IPS DF 6.9 (cell line): ENCODE data around the gene DNAH10.

Source experiments
- DNase-seq: peaks from one replicate; pipeline ENCODE4 v3.0.0-alpha.2; 2013; ENCODE audit warnings: low read depth, low spot score
- H3K27ac ChIP-seq: one replicate; pipeline ENCODE4 v1.5.1; 2013; ENCODE audit warnings: low read length, control low read depth
- H3K27me3 ChIP-seq: 2 replicates; pipeline ENCODE4 v1.6.1; 2013; ENCODE audit warnings: mild to moderate bottlenecking, low read length; ENCODE audit not compliant: control insufficient read depth, insufficient read depth
- H3K36me3 ChIP-seq: 2 replicates; pipeline ENCODE4 v1.6.1; 2013; ENCODE audit warnings: low read length; ENCODE audit not compliant: control insufficient read depth, insufficient read depth
- H3K4me1 ChIP-seq: 2 replicates; pipeline ENCODE4 v1.6.1; 2013; ENCODE audit warnings: low read length; ENCODE audit not compliant: control insufficient read depth, insufficient read depth
- H3K4me3 ChIP-seq: 2 replicates; pipeline ENCODE4 v1.5.1; 2013; ENCODE audit warnings: mild to moderate bottlenecking, low read length
- H3K9me3 ChIP-seq: 2 replicates; pipeline ENCODE4 v1.6.1; 2013; ENCODE audit warnings: low read length, inconsistent platforms; ENCODE audit not compliant: control insufficient read depth, insufficient read depth
- WGBS: extraction: QIAGEN DNeasy Blood & Tissue Kit; methylation state at CpG from one replicate; pipeline ENCODE4 v1.1.7; 2013; ENCODE audit warnings: mixed read lengths, missing lambda C conversion rate; ENCODE audit not compliant: insufficient read length, insufficient coverage; 5-methylcytosine and 5-hydroxymethylcytosine counted together

The DNAH10 gene

GRCh38 chr12:123761841-123762714 lies at the start of gene DNAH10:
Gene DNAH10, plus strand, starts transcription at chr12:123762301. Its CDS starts 36 bp downstream, at chr12:123762337.
- Histone ChIP-seq H3K36me3 (no peaks in the 10 kb centered on the region; the same call in 1 of the 2 replicates), H3K9me3 (no peaks in the 10 kb centered on the region), H3K4me3 (peak within 1 kb of the TSS; percentile 38; the same call in 1 of the 2 replicates), H3K4me1 (no peaks in the 10 kb centered on the region), H3K27me3 (no peaks in the 10 kb centered on the region), H3K27ac (no peak within 1 kb of the TSS)
- DNase-seq, result peak; percentile 31
- no CpG with 5 or more reads among the region's 105 CpGs for WGBS

- no peaks in the 10 kb centered on the region for H3K36me3 ChIP-seq
- H3K27me3 ChIP-seq, result no peaks in the 10 kb centered on the region
- H3K9me3 ChIP-seq, result no peaks in the 10 kb centered on the region
- peak overlapping the region; percentile 94 for H3K4me3 ChIP-seq
- DNase-seq, result no peak
- WGBS, result no CpG with 5 or more reads among the region's 26 CpGs
- H3K27ac ChIP-seq, result no peak overlapping the region
- 0 out of 2 replicates have a peak, but pooled peaks cover 1% of the 10 kb centered on the region for H3K4me1 ChIP-seq
Measured at GRCh38 chr12:123712780-123713319, 49.3 kb upstream of the DNAH10 start.

- no peak for DNase-seq
- H3K4me3 ChIP-seq, result no peak overlapping the region; the same call in 1 of the 2 replicates
- H3K27me3 ChIP-seq, result no peaks in the 10 kb centered on the region
- H3K4me1 ChIP-seq, result 0 out of 2 replicates have a peak, but pooled peaks cover 1% of the 10 kb centered on the region
- H3K36me3 ChIP-seq, result no peaks in the 10 kb centered on the region
- WGBS, result no CpG with 5 or more reads among the region's 6 CpGs
- no peaks in the 10 kb centered on the region for H3K9me3 ChIP-seq
- H3K27ac ChIP-seq, result no peak overlapping the region
Measured at GRCh38 chr12:123713398-123713797, 48.7 kb upstream of the DNAH10 start.

- no peak overlapping the region; the same call in 1 of the 2 replicates for H3K4me3 ChIP-seq
- no peaks in the 10 kb centered on the region for H3K36me3 ChIP-seq
- no peak for DNase-seq
- no peak overlapping the region for H3K27ac ChIP-seq
- 0 out of 2 replicates have a peak, but pooled peaks cover 1% of the 10 kb centered on the region for H3K4me1 ChIP-seq
- no CpG with 5 or more reads among the region's 10 CpGs for WGBS
- H3K9me3 ChIP-seq, result no peaks in the 10 kb centered on the region
- no peaks in the 10 kb centered on the region for H3K27me3 ChIP-seq
Measured at GRCh38 chr12:123713823-123714585, 48.1 kb upstream of the DNAH10 start.

DNA sequence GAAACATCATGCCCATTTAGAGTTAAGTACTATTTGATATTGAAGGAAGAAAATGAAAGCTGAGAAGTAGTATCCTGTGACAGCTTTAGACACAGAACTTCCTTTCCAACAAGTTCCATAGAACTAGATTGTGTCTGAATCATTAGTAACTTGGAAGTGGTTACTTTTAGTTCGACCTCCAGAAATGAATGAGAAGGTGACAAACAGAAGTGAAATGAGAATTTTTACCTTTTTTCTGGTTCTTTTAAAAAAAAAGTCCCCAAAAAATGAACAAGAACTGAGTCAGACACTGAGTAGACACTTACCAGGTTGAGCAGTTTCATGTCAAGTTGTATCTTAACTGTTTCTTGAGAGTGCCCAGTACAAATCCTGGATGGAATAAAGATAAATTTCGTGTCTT lies 46.9 kb upstream of the DNAH10 start:
- Histone ChIP-seq H3K36me3 (peaks cover 3% of the 10 kb centered on the region; the same call in 1 of the 2 replicates), H3K9me3 (no peaks in the 10 kb centered on the region), H3K27ac (no peak overlapping the region), H3K4me3 (no peak overlapping the region), H3K4me1 (0 out of 2 replicates have a peak, but pooled peaks cover 1% of the 10 kb centered on the region), H3K27me3 (no peaks in the 10 kb centered on the region)
- WGBS, result 100% methylated on average over 1 of the region's 2 CpGs
- no peak for DNase-seq

DNA sequence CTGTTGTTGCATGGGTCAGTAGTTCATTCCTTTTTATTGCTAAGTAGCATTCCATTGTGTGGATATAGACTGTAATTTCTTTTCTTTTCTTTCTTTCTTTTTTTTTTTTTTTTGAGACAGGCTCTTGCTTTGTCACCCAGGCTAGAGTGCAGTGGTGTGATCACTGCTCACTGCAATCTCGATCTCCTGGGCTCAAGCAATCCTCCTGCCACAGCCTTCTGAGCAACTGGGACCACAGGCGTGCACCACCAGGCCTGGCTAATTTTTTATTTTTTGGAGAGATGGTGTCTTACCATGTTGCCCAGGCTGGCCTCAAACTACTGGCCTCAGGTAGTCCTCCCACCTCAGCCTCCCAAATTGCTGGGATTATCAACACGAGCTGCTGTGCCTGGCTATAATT lies 44.8 kb upstream of the DNAH10 start:
- no peak for DNase-seq
- H3K4me3 ChIP-seq, result no peak overlapping the region
- 0 out of 2 replicates have a peak, but pooled peaks cover 1% of the 10 kb centered on the region for H3K4me1 ChIP-seq
- no CpG with 5 or more reads among the region's 3 CpGs for WGBS
- H3K27me3 ChIP-seq, result no peaks in the 10 kb centered on the region
- no peaks in the 10 kb centered on the region for H3K9me3 ChIP-seq
- peaks cover 3% of the 10 kb centered on the region; the same call in 1 of the 2 replicates for H3K36me3 ChIP-seq
- no peak overlapping the region for H3K27ac ChIP-seq

- DNase-seq, result no peak
- Histone ChIP-seq H3K27ac (no peak overlapping the region), H3K9me3 (no peaks in the 10 kb centered on the region), H3K36me3 (peaks cover 8% of the 10 kb centered on the region; the same call in 1 of the 2 replicates), H3K27me3 (no peaks in the 10 kb centered on the region), H3K4me3 (no peak overlapping the region), H3K4me1 (no peaks in the 10 kb centered on the region)
- no CpG with 5 or more reads among the region's 5 CpGs for WGBS
Measured at GRCh38 chr12:123720141-123720814, 41.8 kb upstream of the DNAH10 start.

DNA sequence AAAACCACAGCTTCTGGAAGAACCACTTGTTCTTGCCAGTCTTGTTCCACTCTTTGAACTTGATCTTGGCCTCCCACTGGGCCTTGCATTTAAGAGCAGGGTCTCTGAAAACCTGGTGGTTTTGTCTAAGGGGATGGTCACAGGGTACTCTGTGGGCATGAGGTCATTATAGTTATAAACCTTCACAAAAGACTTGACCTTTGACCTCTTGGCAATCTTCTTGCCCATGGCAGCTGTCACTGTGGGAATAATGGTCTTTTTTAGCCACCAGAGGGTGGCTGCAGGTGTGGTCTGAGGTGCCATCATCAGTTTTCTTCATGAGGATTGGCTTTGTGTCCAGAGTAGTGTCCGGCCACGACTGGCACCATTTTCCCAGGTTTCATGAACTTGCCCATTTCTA lies 40.9 kb upstream of the DNAH10 start:
- H3K4me1 ChIP-seq, result no peaks in the 10 kb centered on the region
- DNase-seq, result no peak
- peaks cover 10% of the 10 kb centered on the region; the same call in 1 of the 2 replicates for H3K36me3 ChIP-seq
- H3K27me3 ChIP-seq, result no peaks in the 10 kb centered on the region
- WGBS, result no CpG with 5 or more reads among the region's 2 CpGs
- no peaks in the 10 kb centered on the region for H3K9me3 ChIP-seq
- no peak overlapping the region for H3K4me3 ChIP-seq
- H3K27ac ChIP-seq, result no peak overlapping the region

GRCh38 chr12:123723011-123723410 lies 39.1 kb upstream of the DNAH10 start:
- Histone ChIP-seq H3K9me3 (no peaks in the 10 kb centered on the region), H3K4me3 (no peak overlapping the region), H3K27me3 (no peaks in the 10 kb centered on the region), H3K4me1 (no peaks in the 10 kb centered on the region), H3K36me3 (peaks cover 15% of the 10 kb centered on the region; the same call in 1 of the 2 replicates), H3K27ac (no peak overlapping the region)
- DNase-seq, result no peak
- WGBS, result no CpG with 5 or more reads among the region's 8 CpGs
